SK-MEL-5 (cell line): ENCODE measurements around the gene NACC2. TPM values are rescaled to one million over a fixed set of nuclear protein-coding genes. Genes with fewer than 3 reads are reported as not detected.

Experiments
- DNase-seq: peaks from one replicate; pipeline ENCODE4 v3.0.0-alpha.2; 2016; ENCODE audit warnings: low read depth, low spot score
- in situ Hi-C: cut with HindIII; loops from 2 replicates; pipeline ENCODE4 v1.10.0; 2016; ENCODE audit warnings: low sequenced_read_pairs, high pct_unique_total_duplicates, low pct_unique_long_range_greater_than_20kb
- total RNA-seq: library from RNA; depleted of rRNA; stranded (reverse); fragments of >200 nt; shearing (Covaris generic); gene quantifications from 2 replicates; pipeline ENCODE4 v1.2.3, GENCODE V29; 2014

The NACC2 gene
- total RNA-seq, 1 experiment from 2014 or later: 38.2 TPM

DNA sequence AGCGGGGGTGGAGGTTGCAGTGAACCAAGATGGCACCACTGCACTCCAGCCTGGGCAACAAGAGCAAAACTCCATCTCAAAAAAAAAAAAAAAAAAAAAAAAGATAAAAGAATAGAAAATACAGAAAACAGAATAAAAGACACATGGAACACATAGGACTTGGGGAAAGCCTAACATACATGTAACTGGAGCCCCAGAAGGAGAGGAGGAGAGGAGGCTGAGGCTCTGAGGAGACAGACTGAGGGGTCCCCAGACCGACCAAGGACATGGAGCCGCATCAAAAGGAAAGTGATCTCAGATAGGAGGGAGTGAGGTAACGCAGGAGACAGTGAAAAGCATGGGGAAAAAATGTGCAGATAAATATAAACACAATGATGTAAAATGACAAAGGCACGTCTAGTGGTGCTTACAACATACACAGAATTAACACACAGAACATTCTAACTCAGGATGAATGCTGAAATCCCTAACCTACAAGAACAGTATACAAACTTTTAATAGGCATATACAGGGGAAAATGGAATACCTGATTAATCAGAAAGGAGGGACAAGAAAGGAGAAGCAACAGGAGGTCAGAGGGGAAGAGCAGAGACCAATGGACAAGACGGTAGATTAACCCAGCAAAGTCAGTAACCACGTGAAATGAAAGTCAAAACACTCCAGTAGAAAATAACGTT lies 68.7 kb downstream of the NACC2 start:
- in situ Hi-C loops: no loop called here
- no peak for DNase-seq

DNA sequence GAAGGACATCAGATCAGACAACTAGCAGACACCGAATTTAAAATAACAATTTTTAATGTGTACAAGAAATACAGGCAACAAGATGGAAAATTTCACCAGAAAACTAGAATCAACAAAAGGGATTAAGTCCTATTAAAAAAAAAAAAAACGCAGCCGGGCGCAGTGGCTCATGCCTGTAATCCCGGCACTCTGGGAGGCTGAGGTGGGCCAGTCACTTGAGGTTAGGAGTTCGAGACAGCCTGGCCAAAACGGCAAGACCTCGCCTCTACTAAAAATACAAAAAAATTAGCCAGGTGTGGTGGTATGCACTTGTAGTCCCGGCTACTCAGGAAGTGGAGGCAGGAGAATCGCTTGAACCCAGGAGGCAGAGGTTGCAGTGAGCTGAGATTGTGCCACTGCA lies 69.6 kb downstream of the NACC2 start:
- DNase-seq: no peak
- in situ Hi-C loops: no loop called here

DNA sequence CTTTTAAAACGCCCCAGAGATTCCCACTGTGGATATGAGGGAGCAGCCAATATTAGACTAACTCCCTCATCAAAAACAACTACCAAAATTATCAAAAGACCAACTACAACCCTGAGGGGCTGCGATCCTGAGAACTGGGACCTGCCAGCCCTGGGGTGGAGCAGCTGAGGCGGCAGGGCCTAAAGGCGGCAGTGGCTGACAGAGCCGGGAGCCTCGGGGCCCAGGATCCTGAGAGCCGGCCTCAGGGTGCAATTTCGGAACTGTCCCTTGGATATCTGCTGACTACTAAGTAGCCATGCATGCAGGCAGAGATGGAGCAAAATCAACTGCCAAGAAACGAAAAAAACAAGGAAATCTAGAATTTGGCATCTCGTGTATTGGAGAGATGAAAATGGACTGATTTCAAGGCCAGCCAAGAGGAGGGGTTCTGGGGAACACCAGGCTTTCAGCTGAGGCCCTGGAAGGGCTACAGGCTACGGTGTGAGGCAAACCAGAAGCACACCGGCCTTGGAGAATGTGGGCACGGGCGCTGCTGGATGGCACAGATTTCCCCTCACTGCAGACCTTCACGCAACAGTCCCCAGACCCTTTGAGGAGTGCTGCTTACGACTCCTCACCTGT lies 70.3 kb downstream of the NACC2 start:
- no peak for DNase-seq
- in situ Hi-C loops: no loop called here

DNA sequence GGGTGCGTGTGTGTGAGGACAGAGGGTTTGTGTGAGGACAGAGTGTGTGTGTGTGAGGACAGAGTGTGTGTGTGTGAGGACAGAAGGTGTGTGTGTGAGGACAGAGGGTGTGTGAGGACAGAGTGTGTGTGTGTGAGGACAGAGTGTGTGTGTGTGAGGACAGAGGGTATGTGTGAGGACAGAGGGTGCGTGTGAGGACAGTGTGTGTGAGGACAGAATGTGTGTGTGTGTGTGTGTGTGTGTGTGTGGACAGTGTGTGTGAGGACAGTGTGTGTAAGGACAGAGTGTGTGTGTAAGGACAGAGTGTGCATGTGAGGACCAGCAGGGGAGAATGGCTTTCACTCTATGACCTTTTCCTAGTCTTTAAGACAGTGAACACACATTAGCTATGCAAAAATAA lies 70.8 kb downstream of the NACC2 start:
- DNase-seq: no peak
- in situ Hi-C loops: no loop called here

DNA sequence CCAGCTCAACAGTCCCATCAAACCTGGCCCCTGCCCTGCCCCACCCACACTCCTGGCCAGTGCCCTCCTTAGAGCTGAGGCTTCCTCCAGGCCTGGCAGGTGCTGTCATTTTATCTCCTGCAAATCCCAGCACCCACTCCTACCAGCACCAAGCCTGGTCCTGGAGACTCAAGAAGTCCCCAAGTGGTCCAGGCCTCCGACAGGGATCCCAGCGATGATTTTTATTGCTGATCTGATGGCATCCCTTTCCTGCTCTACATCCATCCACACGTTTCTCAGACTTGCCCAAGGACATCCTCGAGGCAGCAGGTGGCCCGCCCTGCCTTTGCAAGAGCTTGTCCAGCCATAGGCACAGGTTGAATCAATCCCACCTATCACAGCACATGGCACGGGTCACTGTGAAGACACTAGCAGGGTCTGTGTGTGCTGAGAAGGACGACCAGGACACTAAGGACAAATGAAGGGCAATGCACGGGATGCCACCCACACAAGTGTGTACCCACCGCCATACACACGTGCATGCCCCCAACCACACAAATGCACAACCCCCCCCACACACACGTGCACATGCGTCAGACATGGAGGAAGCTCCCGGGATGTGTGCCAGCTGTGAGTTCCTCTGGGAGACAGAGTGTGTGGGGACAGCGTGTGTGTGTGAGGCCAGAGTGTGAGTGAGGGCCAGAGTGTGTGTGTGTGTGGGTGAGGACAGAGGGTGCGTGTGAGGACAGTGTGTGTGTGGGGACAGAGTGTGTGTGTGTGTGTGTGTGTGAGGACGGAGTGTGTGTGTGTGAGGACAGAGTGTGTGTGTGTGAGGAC lies 71.5 kb downstream of the NACC2 start:
- in situ Hi-C loops: no loop called here
- DNase-seq: no peak

DNA sequence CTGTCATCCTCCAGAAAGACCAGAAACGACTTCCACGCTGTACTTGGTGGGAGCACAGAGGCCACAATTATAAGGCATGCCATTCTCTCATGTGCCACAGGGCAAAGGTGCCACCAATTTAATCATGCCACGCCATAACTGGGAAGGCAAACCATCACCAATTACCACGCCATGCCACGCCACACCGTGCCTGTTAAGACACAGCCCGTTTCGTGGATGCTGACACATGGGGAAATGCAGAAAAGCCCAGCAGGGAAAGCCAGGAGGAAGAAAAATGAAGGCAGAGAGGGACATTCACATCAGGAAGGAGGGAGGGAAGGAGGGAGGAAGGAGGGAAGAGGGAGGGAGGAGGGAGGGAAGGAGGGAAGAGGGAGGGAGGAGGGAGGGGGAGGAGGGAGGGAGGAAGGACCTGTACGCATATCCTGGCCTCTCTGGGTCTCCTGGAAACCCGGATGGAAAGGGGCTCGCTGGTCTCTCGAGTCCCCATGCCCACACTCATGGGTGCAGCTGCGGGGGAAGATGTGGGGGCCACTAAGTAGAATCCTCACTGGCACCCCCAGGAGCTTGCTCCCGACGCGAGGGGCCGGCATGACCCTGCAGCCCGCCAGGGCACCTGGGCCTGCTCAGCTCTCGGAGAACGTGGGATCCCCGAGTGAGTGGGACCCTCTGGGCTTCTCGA lies 72.2 kb downstream of the NACC2 start:
- in situ Hi-C loops: no loop called here

DNA sequence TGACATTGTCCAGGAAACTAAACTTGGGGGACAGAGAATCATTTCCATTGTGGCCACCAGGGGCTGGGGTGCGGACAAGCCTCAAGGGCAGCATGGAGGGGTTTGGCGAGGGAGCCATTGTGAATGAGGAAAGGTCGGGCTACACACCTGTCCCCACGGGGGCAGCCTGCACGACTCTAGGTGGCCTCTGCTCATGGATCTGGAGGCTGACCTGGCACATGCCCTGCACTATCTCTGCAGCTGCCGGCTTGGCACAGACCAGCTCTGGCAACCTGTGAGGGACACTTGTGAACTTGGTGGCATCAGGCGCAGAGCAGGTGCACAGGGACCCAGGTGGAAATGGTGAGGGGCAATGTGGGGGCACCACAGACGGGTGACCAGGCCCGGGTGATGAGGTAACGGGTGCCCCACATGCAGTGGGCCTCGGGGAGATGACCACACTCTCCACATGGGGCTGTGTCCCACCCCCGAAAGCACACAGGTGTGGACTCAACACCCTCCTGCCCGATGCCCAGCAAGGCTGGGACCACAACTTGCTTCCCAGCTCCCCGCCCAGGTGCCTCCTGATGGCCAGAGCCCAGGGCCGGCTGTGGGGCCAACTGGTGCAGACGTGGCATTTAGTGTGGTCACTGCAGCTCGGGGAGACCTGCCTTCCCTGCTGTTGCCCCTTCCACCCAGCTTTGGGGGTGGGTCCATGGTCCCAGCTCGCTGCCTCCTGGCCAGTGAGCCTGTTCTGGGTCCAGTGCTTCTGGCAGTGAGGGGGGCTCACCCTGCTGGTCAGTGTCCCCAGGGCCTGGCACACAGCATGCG lies 73.0 kb downstream of the NACC2 start:
- in situ Hi-C loops: no loop called here
- DNase-seq: no peak

More for the DNA sequence above, 72.2 kb downstream of the NACC2 start:
- DNase-seq: no peak

DNA sequence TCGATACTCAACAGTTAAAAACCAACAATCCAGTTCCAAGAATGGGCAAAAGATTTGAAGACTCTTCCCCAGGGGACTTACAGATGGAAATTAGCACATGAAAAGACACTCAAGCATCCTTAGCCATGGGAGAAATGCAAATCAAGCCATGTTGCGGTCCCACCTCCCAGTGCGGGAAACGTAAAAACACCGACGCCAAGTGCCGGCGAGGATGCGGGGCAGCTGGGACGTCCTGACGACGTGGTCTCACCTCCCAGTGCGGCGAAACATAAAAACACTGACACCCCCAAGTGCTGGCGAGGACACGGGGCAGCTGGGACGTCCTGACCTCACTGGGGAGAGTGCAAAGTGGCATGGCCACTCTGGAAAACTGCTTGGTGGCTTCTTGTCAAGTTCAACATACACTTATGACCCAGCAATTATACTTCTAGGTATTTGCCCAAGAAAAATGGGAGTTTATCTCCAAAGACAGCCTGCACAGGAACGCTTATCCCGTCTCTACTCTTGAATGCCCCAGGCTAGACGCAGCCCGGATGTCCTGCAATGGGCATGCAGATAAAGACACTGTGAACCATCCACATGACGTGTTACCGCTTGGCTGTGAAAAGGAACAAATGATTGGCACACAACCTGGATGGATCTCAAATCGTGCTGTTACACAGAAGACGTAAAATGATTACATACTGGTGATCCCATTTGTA lies 73.8 kb downstream of the NACC2 start:
- no peak for DNase-seq
- in situ Hi-C loops: no loop called here

DNA sequence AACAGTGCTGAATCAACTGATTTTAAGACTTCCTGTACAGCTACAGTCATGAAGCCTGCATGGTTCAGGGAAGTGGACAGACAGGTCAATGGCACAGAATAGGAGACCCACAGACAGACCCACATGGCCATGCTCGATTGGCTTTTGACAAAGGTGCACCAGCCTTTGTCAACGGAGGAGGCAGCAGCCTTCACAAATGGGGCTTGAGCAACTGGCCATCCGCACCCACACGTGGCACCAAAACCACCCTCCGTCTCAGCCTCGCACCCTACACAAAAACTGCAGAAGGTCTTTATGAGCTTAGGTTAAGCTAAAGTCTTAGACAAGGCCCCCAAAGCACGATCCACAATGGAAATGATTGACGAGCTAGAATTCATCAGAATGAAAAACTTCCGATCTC lies 74.4 kb downstream of the NACC2 start:
- no peak for DNase-seq
- in situ Hi-C loops: no loop called here

DNA sequence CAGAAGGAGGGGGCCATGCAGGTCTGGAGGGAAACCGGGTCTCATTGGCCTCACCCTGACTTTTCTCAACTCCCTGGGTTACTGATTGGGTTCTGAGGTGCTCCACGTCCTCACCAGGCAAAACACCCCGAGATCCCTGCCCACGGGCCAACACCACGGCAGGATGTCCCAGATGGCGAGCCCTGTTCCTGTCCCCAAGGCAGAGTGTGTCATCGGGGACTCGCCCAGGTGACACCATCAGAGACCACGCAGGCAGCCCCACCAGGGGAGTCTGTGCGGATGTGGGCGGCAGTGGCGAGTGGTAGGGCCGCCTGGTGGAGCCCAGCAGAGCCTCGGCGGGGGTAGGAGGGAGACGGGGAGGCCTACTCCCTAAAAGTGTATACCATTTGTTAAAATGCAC lies 74.9 kb downstream of the NACC2 start:
- no peak for DNase-seq
- in situ Hi-C loops: no loop called here

DNA sequence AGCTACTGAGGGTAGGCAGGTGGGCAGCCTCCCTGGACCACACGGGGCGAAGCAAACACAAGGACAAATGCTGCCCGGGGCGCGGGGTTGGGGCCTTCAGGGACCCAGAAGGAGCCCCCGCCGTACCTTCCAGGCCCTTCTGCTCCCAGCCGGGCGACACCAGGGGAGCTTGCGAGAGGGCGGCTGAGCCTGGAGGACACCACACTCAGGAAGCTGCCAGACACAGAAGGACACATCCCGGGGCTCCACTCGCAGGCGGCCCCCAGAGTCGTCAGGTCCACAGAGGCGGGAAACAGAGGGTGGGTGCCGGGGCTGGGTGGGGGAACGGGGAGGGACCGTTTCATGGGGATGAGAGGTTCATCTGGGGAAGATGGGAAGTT lies 75.4 kb downstream of the NACC2 start:
- in situ Hi-C loops: no loop called here
- no peak for DNase-seq

DNA sequence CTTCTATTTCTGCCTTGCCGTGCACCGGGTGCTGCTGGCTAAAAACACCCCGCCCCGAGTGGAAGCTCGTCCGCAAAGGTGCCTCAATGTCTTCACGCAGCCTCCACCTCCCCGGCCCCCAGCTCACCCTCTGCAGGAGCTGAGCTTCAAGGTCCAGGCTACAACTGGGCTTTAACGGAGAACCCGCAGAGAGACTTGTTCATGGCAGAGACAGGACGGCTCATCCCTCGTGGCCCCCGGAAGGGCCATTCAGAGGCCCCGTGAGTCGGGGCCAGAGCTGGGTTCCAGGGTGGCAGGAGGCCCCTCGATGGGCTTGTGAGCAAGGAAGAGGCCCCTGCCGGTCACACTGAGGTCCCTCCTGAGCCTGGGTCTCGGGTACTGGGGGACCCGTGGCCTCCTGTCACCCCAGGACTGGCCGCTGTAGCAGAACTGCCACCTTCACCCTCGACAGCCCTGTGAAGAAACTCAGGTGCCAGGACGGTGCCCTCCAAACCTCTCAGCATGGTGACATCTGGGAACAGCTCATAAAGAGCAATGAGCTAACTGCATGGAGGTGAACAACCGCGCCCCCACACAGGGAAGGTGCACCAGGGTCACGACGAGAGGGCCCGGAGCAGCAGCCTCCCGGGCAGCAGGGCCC lies 75.9 kb downstream of the NACC2 start:
- DNase-seq: no peak
- in situ Hi-C loops: no loop called here

DNA sequence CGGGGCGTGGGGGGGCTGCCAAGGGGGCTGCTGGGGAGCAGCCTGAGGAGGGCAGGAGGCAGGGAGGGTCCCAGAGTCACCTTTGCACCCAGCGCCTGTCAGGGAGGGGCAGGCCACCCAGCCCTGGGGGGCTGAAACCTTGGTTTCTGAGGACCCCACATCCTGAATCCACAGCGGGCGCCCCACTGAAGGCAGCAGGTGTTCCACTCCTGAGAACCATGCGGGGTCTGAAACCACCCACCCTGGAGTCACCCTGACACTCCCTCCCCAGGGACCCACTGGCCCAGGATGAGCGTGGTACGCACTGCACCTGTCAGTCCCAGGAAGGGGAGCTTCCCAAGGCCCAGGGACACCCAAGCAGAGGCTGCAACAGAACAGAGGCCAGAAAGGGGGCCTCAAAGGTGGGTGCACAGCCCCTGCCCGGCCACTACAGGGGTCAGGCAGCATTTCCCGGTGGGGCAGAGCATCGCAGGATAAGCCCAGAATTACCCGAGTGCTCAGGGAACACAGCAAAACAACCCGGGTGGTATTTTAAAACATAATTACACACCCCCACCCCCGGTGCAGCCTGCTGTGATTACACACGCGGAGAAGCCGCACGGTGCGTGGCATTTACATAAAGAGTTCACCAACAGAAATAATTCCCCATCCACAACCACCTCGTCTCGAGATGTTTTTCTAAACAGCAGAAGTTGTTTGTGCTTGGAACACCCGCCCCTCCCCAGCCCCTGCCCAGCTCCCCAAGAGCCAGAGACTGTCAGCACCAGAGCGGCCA lies 76.6 kb downstream of the NACC2 start:
- in situ Hi-C loops: no loop called here
- no peak for DNase-seq

DNA sequence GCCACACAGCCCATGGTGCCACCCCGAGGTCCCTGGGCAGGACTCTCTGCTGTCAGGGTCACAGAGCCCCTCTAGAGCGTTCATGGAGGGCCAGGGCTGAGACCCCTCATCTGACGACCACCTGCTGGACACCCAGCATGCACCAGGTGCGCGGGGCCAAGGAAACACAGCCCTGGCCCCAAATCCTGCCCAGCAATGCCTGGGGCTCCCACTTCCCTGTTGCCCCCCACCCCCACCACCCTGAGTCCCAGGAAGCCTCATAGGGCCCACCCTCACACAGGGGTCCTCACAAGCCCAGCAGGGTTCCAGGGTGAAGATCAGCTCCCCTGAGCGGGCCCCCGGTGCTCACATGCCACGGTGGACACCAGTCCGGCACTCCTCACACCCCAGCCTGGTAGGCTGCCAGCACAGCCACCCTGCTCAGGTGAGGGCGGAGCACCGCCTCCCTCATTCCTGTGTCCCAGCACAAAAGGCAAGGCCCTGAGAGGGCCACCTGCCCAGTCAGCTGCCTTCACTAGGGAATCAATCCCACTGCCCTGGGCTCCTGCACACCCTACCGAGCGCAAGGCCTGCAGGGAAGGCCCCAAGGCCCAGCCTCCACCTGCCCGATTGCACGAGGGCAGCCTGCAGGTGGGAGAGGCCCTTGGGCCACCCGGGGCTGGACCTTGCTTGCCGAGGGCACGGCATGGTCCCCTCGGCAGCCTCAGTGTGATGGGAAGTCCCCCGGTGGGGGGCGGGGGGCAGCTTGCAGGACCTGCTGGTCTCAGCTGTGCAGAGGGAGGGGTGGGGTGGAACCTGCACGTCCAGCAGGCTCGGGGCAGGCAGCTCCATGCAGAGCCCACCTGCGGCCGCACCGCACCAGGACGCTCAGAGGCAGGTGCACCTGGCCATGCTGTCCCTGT lies 77.5 kb downstream of the NACC2 start:
- DNase-seq: no peak
- in situ Hi-C loops: no loop called here
